H1 (cell line): ENCODE data around the gene EFEMP1. TPM values are rescaled to one million over a fixed set of nuclear protein-coding genes. Genes with fewer than 3 reads are reported as not detected.

ENCODE experiments used
- CTCF ChIA-PET: fragments of 300-600 bp; sonication (Branson Sonifier 250); formaldehyde crosslinking; loops from one replicate; lab custom pipeline; 2021; ENCODE audit not compliant: partially characterized antibody; lab: Charles Lee
- POLR2A ChIA-PET: fragments of 300-600 bp; sonication (Branson Sonifier 250); formaldehyde crosslinking; loops from one replicate; lab custom pipeline; 2021; ENCODE audit warnings: inconsistent platforms; ENCODE audit not compliant: partially characterized antibody; lab: Charles Lee
- DNase-seq, 2 experiments: peaks; one replicate each; pipeline versions ENCODE4 v3.0.0 to v3.0.0-alpha.2; 2010 to 2022; ENCODE audit warnings: low spot score in 2 of 2, low read depth in 1 of 2, mixed read lengths in 1 of 2
- FAIRE-seq: peaks from 2 replicates; lab custom pipeline; 2011; peaks lifted over from hg19 to GRCh38; lab: Jason Lieb, UNC
- H2AFZ ChIP-seq: 2 replicates; pipeline ENCODE4 v1.8.1; 2012; ENCODE audit warnings: low read length, inconsistent platforms
- H2AK5ac ChIP-seq: 2 replicates; pipeline ENCODE4 v1.6.1; 2013; ENCODE audit warnings: low read depth, low read length
- H2BK120ac ChIP-seq: replicated peaks from 2 replicates; pipeline ENCODE3; 2013; ENCODE audit warnings: low read depth, low read length, inconsistent platforms
- H2BK12ac ChIP-seq: 2 replicates; pipeline ENCODE4 v1.6.1; 2013; ENCODE audit warnings: low read depth, low read length
- H2BK15ac ChIP-seq: 2 replicates; pipeline ENCODE4 v1.6.1; 2013; ENCODE audit warnings: low read length
- H2BK20ac ChIP-seq: 2 replicates; pipeline ENCODE4 v1.6.1; 2013; ENCODE audit warnings: low read length
- H2BK5ac ChIP-seq: 2 replicates; pipeline ENCODE4 v1.6.1; 2013; ENCODE audit warnings: low read depth, low read length
- H3K14ac ChIP-seq: 2 replicates; pipeline ENCODE4 v1.6.1; 2013; ENCODE audit warnings: inconsistent platforms; ENCODE audit not compliant: insufficient read length
- H3K18ac ChIP-seq: 2 replicates; pipeline ENCODE4 v1.6.1; 2013; ENCODE audit warnings: low read length; ENCODE audit errors: extremely low read depth
- H3K23ac ChIP-seq: 2 replicates; pipeline ENCODE4 v1.6.1; 2013; ENCODE audit warnings: inconsistent platforms; ENCODE audit not compliant: insufficient read length
- H3K23me2 ChIP-seq: 2 replicates; pipeline ENCODE4 v1.6.1; 2013; ENCODE audit warnings: low read depth, low read length
- H3K27ac ChIP-seq: 2 replicates; pipeline ENCODE4 v1.6.1; 2011; ENCODE audit warnings: low read depth, low read length, inconsistent platforms
- H3K27me3 ChIP-seq, 4 experiments: replicated peaks in 1 of 4; 1 replicate in 1 of 4; 2 replicates in 3 of 4; pipeline versions ENCODE4 v1.6.1 to v1.8.1; 2011 to 2013; ENCODE audit warnings: low read length in 3 of 4, mild to moderate bottlenecking in 3 of 4, inconsistent platforms in 2 of 4, mixed read lengths in 2 of 4, moderate library complexity in 1 of 4; ENCODE audit not compliant: control insufficient read depth in 3 of 4, insufficient read depth in 3 of 4; ENCODE audit errors: extremely low read depth in 1 of 4
- H3K36me3 ChIP-seq, 4 experiments: 2 replicates each; pipeline versions ENCODE4 v1.6.1 to v1.8.1; 2011 to 2013; ENCODE audit warnings: mild to moderate bottlenecking in 4 of 4, low read length in 3 of 4, moderate library complexity in 2 of 4, control low read depth in 1 of 4, inconsistent platforms in 1 of 4; ENCODE audit not compliant: insufficient read depth in 4 of 4, control insufficient read depth in 2 of 4
- H3K4ac ChIP-seq: replicated peaks from 2 replicates; pipeline ENCODE3; 2013; ENCODE audit warnings: low read length, low read depth, mixed read lengths, inconsistent platforms; ENCODE audit not compliant: insufficient read length
- H3K4me1 ChIP-seq, 4 experiments: replicated peaks in 1 of 4; 1 replicate in 1 of 4; 2 replicates in 3 of 4; pipeline versions ENCODE4 v1.6.1 to v1.8.1; 2011 to 2013; ENCODE audit warnings: low read length in 3 of 4, inconsistent platforms in 2 of 4, mixed read lengths in 1 of 4; ENCODE audit not compliant: insufficient read depth in 4 of 4, control insufficient read depth in 3 of 4
- H3K4me2 ChIP-seq, 2 experiments: 2 replicates each; pipeline versions ENCODE4 v1.6.1 to v1.8.1; 2011 to 2013; ENCODE audit warnings: low read depth in 2 of 2, low read length in 2 of 2, control low read depth in 1 of 2, inconsistent platforms in 1 of 2, mild to moderate bottlenecking in 1 of 2; ENCODE audit not compliant: insufficient read depth in 1 of 2
- H3K4me3 ChIP-seq, 4 experiments: fragments of 200-600, 300-600 bp in 1 of 4; sonication (generic), shearing (Covaris generic), sonication (Bioruptor Twin) in 1 of 4; 2 replicates each; pipeline versions ENCODE4 v1.5.1 to v1.8.1; 2011 to 2016; ENCODE audit warnings: low read length in 4 of 4, low read depth in 3 of 4, control low read depth in 2 of 4, inconsistent platforms in 2 of 4, mild to moderate bottlenecking in 2 of 4, mixed read lengths in 1 of 4, moderate library complexity in 1 of 4; ENCODE audit not compliant: insufficient read depth in 2 of 4; ENCODE audit errors: extremely low read depth in 1 of 4
- H3K56ac ChIP-seq: replicated peaks from 2 replicates; pipeline ENCODE3; 2013; ENCODE audit warnings: low read depth, mild to moderate bottlenecking, mixed read lengths, low read length, inconsistent platforms; ENCODE audit not compliant: insufficient read length
- H3K79me1 ChIP-seq: 2 replicates; pipeline ENCODE4 v1.6.1; 2013; ENCODE audit warnings: low read depth, low read length, control low read depth
- H3K79me2 ChIP-seq, 2 experiments: 2 replicates each; pipeline versions ENCODE4 v1.6.1 to v1.8.1; 2012 to 2013; ENCODE audit warnings: low read length in 2 of 2, mild to moderate bottlenecking in 2 of 2, inconsistent platforms in 1 of 2; ENCODE audit not compliant: insufficient read depth in 2 of 2, control insufficient read depth in 1 of 2
- H3K9ac ChIP-seq, 4 experiments: replicated peaks in 1 of 4; 1 replicate in 1 of 4; 2 replicates in 3 of 4; pipeline versions ENCODE4 v1.6.1 to v1.8.1; 2011 to 2013; ENCODE audit warnings: low read depth in 3 of 4, low read length in 3 of 4, control low read depth in 2 of 4, mild to moderate bottlenecking in 2 of 4, moderate library complexity in 2 of 4, inconsistent platforms in 1 of 4; ENCODE audit errors: extremely low read depth in 1 of 4
- H3K9me3 ChIP-seq, 2 experiments: 2 replicates each; pipeline versions ENCODE4 v1.6.1 to v1.8.1; 2012 to 2013; ENCODE audit warnings: mild to moderate bottlenecking in 2 of 2, moderate library complexity in 2 of 2, control low read depth in 1 of 2, inconsistent platforms in 1 of 2, low read depth in 1 of 2, low read length in 1 of 2, mixed read lengths in 1 of 2; ENCODE audit not compliant: insufficient read depth in 2 of 2
- H4K20me1 ChIP-seq, 2 experiments: replicated peaks in 1 of 2; 2 replicates each; pipeline versions ENCODE3 to v1.8.1; 2011 to 2013; ENCODE audit warnings: inconsistent platforms in 2 of 2, low read length in 2 of 2, mild to moderate bottlenecking in 1 of 2; ENCODE audit not compliant: insufficient read depth in 2 of 2, control insufficient read depth in 1 of 2
- H4K5ac ChIP-seq: 2 replicates; pipeline ENCODE4 v1.6.1; 2013; ENCODE audit warnings: low read length, low read depth, mixed read lengths, inconsistent platforms; ENCODE audit not compliant: insufficient read length
- H4K8ac ChIP-seq: 2 replicates; pipeline ENCODE4 v1.8.0; 2013; ENCODE audit warnings: mild to moderate bottlenecking, moderate library complexity, low read length, inconsistent platforms; ENCODE audit not compliant: insufficient read depth; ENCODE audit errors: extremely low read depth
- H4K91ac ChIP-seq: replicated peaks from 2 replicates; pipeline ENCODE3; 2013; ENCODE audit warnings: low read length, mixed read lengths, inconsistent platforms; ENCODE audit not compliant: insufficient read length
- ATF2 ChIP-seq: IDR thresholded peaks from 2 replicates; pipeline ENCODE4 v1.6.1; 2012; ENCODE audit warnings: low read length, inconsistent platforms
- CBX5 ChIP-seq: fragments of 300-800, 300-1000 bp; sonication (generic); IDR thresholded peaks from 2 replicates; pipeline ENCODE4 v1.7.1; 2016; ENCODE audit warnings: antibody characterized with exemption, low read length, low read depth
- E2F6 ChIP-seq: IDR thresholded peaks from 2 replicates; pipeline ENCODE4 v1.6.1; 2012; ENCODE audit warnings: inconsistent platforms
- EGR1 ChIP-seq: IDR thresholded peaks from 2 replicates; pipeline ENCODE4 v1.6.1; 2011; ENCODE audit warnings: low read depth, low read length, borderline replicate concordance
- SIN3A ChIP-seq, 2 experiments: IDR thresholded peaks in 1 of 2; conservative IDR thresholded peaks in 1 of 2; 2 replicates each; pipeline ENCODE4 v1.6.1; 2011 to 2012; ENCODE audit warnings: low read length in 2 of 2, improper control_type of control experiment in 1 of 2, low read depth in 1 of 2, mild to moderate bottlenecking in 1 of 2
- TAF1 ChIP-seq: IDR thresholded peaks from 2 replicates; pipeline ENCODE4 v1.6.1; 2011; ENCODE audit warnings: mild to moderate bottlenecking, low read depth, low read length
- YY1 ChIP-seq: IDR thresholded peaks from 2 replicates; pipeline ENCODE4 v1.6.1; 2011; ENCODE audit warnings: low read depth, mild to moderate bottlenecking, low read length
- WGBS, 2 experiments: shearing (Covaris generic) in 1 of 2; methylation state at CpG; one replicate each; pipeline versions ENCODE4 v1.1.6 to v1.1.7; 2013 to 2015; ENCODE audit warnings: low lambda C conversion rate in 2 of 2, mixed read lengths in 2 of 2, inconsistent platforms in 1 of 2, low coverage in 1 of 2, missing lambda C conversion rate in 1 of 2; ENCODE audit not compliant: insufficient replicate concordance in 2 of 2, insufficient coverage in 1 of 2, insufficient read length in 1 of 2; ENCODE audit errors: extremely low coverage in 1 of 2, missing lambda C conversion rate in 1 of 2; 5-methylcytosine and 5-hydroxymethylcytosine counted together
- polyA plus RNA-seq, 7 experiments: library from polyadenylated mRNA; depleted of rRNA in 3 of 7; stranded (reverse) in 5 of 7; unstranded in 2 of 7; fragments of >200 nt in 5 of 7; fragments of 200-250 nt in 2 of 7; gene quantifications; 1 replicate in 5 of 7; 2 replicates in 1 of 7; 4 replicates in 1 of 7; pipeline versions ENCODE4 v1.2.1 to v1.2.3, GENCODE V29; 2011 to 2013; ENCODE audit warnings: missing spikeins in 2 of 7, mixed read lengths in 2 of 7
- total RNA-seq: library from RNA; stranded (reverse); fragmentation: NEBNext Ultra II Directional; extraction: Animal tissue kit (Norgen Biotek cat#: 25700); gene quantifications from 2 replicates; pipeline ENCODE4 v1.2.1, GENCODE V29; 2021
- TF ChIP-seq, protein P1 (sequence below): IDR thresholded peaks from 2 replicates; pipeline ENCODE4 v1.6.1; 2011; ENCODE audit warnings: low read depth, mild to moderate bottlenecking, low read length; ENCODE audit not compliant: insufficient read depth
- TF ChIP-seq, protein P2 (sequence below): IDR thresholded peaks from 2 replicates; pipeline ENCODE4 v1.6.1; 2012; ENCODE audit warnings: inconsistent platforms

Gene EFEMP1
- total and polyA plus RNA-seq, 2 of the 8 experiments (the other 6 are each of a cell fraction or from before 2014, with no cell fraction given), result 15.5 to 19.7 TPM

- Histone ChIP-seq H4K91ac (no peak overlapping the region), H2BK12ac (no peak overlapping the region), H3K36me3 (no peaks in the 10 kb centered on the region), H3K56ac (no peak overlapping the region), H3K79me2 (no peaks in the 10 kb centered on the region), H2BK120ac (no peak overlapping the region), H3K79me1 (no peaks in the 10 kb centered on the region), H3K14ac (no peak overlapping the region)
- FAIRE-seq, result no peak
- TF ChIP-seq TAF1, result no peak
- TF ChIP-seq ATF2, result no peak
- TF ChIP-seq, protein P1, sequence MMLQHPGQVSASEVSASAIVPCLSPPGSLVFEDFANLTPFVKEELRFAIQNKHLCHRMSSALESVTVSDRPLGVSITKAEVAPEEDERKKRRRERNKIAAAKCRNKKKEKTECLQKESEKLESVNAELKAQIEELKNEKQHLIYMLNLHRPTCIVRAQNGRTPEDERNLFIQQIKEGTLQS, result no peak
- no peak for TF ChIP-seq CBX5
- no peak for TF ChIP-seq E2F6
- no peak for TF ChIP-seq YY1
- TF ChIP-seq, protein P2, sequence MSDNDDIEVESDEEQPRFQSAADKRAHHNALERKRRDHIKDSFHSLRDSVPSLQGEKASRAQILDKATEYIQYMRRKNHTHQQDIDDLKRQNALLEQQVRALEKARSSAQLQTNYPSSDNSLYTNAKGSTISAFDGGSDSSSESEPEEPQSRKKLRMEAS, result no peak
- TF ChIP-seq SIN3A (conservative IDR thresholded peaks at IDR 0.05 in 1 of 2, IDR thresholded peaks at IDR 0.05 in 1 of 2; ENCODE audit: low read depth in 1 of 2, low read length in 2 of 2), result no peak
- no peak for TF ChIP-seq EGR1
- TF ChIP-seq, all 59 proteins: peak for 0
- no peaks in the 10 kb centered on the region for H3K4me1 ChIP-seq
- no peak overlapping the region for H3K4me2 ChIP-seq
- H3K23me2 ChIP-seq, result no peaks in the 10 kb centered on the region
- no peak overlapping the region for H4K5ac ChIP-seq
- no peak overlapping the region for H3K23ac ChIP-seq
- H3K27ac ChIP-seq, result no peak overlapping the region
- no peak for DNase-seq
- H2AFZ ChIP-seq, result no peak overlapping the region
- H4K8ac ChIP-seq, result no peak overlapping the region
- H3K9me3 ChIP-seq, result no peaks in the 10 kb centered on the region
- H3K9ac ChIP-seq, result no peak overlapping the region
- H2BK5ac ChIP-seq, result no peak overlapping the region
- no peak overlapping the region for H2BK20ac ChIP-seq
- 86% methylated on average over 3 of the region's 3 CpGs; no CpG with 5 or more reads in 1 of the 2 experiments for WGBS, 2 experiments
- CTCF ChIA-PET, result interaction anchor here (1.2 kb wide), 1 partner anchor 104 kb away, joined by 3 read pairs; no protein-coding TSS in a partner anchor
- POLR2A ChIA-PET, result no interaction called here
- no peak overlapping the region for H2BK15ac ChIP-seq
- no peak overlapping the region for H3K18ac ChIP-seq
- H2AK5ac ChIP-seq, result no peak overlapping the region
- H4K20me1 ChIP-seq, result no peaks in the 10 kb centered on the region
- H3K27me3 ChIP-seq, result no peaks in the 10 kb centered on the region
- no peak overlapping the region for H3K4me3 ChIP-seq
- no peak overlapping the region for H3K4ac ChIP-seq
These were observed 66.6 kb downstream of the EFEMP1 start for GRCh38 chr2:55856936-55857335.
